Upper lobe of left lung (tissue), 4 donors: ENCODE data around the gene AQP12A.

Source experiments
- CTCF ChIP-seq, 6 experiments: fragments of 450-650 bp in 4 of 6; fragments of 200-600 bp in 2 of 6; sonication (generic) in 2 of 6; IDR thresholded peaks; one replicate each; pipeline ENCODE4 v1.5.1; 2016 to 2019; ENCODE audit warnings: antibody characterized with exemption in 6 of 6
- POLR2A ChIP-seq, 4 donors: fragments of 450-650 bp; IDR thresholded peaks; one replicate each; pipeline ENCODE4 v1.5.1; 2016 to 2017; ENCODE audit warnings: antibody characterized with exemption in 4 of 4, mild to moderate bottlenecking in 2 of 4
- POLR2AphosphoS5 ChIP-seq, 2 donors: sonication (generic); formaldehyde crosslinking; IDR thresholded peaks; one replicate each; pipeline ENCODE4 v1.5.1; 2017; ENCODE audit warnings: antibody characterized with exemption in 2 of 2

DNA sequence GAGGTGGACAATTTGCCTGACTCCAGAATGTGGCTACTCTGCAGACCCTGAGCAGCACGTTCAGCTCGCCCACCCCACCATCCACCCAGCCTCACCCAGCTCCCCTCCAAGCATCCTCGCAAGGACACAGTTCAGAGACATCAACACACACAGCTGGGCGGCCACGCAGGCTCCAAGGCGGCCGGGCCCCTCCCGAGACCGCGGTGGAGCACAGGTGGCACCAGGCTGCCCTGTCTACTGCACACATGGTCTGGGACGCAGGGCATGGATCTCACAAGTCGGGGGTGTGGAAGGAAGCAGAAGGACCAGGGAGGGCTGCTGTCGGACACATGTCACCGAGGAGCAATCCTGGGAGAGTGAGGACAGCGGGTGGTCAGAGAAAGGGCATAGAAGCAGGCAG is 36.2 kb downstream of the AQP12A start:
- TF ChIP-seq CTCF (IDR thresholded peaks at IDR 0.05) (no peak), POLR2A (IDR thresholded peaks at IDR 0.05) (no peak), POLR2AphosphoS5 (IDR thresholded peaks at IDR 0.05) (no peak)
